Measurements from ENCODE around the gene ATP8B1.

ATP8B1 gene

DNA sequence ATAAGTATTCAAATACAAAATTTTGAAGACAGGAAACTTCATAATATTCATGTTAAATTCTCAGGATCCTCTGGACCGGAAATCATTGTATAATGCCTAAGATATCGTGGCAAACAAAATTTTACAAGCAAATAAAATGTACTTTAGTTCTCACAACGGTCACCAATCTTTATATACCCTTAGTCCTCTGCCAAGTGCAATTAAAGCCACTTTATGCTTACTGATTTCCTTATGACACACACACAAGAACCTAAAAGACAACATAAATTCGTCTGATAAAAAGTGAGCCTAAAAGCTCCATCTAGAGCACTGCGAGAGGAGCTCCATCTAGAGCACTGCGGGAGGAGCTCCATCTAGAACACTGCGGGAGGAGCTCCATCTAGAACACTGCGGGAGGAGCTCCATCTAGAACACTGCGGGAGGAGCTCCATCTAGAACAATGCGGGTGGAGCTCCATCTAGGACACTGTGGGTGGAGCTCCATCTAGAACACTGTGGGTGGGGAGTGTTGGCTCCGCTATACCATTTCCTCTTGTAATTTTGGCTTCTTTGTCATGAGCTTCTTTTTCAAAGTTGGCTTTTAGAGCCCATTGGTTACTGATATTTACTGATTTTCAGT, 15.9 kb downstream of the ATP8B1 start:
- H3K4me3 ChIP-seq (ENCODE audit: low read depth, low read length) = no peak overlapping the region
- TF ChIP-seq, protein P1, sequence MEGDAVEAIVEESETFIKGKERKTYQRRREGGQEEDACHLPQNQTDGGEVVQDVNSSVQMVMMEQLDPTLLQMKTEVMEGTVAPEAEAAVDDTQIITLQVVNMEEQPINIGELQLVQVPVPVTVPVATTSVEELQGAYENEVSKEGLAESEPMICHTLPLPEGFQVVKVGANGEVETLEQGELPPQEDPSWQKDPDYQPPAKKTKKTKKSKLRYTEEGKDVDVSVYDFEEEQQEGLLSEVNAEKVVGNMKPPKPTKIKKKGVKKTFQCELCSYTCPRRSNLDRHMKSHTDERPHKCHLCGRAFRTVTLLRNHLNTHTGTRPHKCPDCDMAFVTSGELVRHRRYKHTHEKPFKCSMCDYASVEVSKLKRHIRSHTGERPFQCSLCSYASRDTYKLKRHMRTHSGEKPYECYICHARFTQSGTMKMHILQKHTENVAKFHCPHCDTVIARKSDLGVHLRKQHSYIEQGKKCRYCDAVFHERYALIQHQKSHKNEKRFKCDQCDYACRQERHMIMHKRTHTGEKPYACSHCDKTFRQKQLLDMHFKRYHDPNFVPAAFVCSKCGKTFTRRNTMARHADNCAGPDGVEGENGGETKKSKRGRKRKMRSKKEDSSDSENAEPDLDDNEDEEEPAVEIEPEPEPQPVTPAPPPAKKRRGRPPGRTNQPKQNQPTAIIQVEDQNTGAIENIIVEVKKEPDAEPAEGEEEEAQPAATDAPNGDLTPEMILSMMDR (IDR thresholded peaks at IDR 0.05; ENCODE audit: low read depth, low read length, missing control alignments) = no peak
- DNase-seq (ENCODE audit: low read depth) = no peak

DNA sequence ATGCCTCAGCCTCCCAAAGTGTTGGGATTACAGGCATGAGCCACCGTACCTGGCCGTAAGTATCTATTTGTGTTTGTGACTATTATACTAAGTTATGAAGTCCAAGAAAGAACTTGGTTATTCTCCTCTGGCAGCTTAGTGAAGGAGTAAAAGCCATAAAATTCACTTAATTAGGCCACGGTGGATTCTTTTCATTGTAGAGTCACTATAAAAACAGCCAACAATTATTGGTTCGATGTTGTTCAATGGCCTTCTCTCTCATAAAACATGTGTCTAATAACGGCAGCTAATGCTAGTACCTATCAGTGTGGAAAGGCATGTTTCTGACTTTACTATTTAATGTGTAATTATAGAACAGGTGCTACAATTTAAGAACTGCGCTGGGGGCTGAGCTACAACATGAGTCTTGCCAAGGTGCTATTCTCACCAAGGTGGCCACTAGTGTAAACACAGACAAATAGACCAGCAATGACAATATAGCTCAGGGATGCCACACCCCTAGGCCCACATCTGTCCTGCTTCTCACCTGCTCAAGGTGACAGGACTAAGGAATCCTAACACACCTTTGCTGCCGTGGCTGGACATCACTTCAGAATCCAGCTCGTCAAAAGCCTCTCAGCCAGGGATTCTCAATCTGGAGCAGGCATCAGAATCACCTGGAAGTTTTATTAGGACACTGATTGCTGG, 17.2 kb downstream of the ATP8B1 start:
- TF ChIP-seq, protein P1 (IDR thresholded peaks at IDR 0.05; ENCODE audit: low read depth, low read length, missing control alignments) = no peak
- H3K4me3 ChIP-seq (ENCODE audit: low read depth, low read length) = no peak overlapping the region
- no peak for DNase-seq (ENCODE audit: low read depth)

DNA sequence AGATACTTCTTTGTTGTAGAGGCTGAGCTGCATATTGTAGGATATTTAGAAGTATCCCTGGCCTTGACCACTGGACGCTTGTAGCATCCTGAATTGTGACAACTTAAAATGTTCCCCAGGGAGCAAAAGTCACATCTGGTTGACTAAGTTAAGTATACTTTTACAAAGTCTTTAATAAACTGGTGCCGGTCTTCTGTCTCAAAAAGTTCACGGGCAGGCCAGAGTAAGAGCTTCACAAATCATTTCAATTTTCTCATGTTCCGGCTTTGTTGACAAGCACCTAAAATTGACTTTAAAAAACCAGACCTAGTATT, 18.4 kb downstream of the ATP8B1 start:
- H3K4me3 ChIP-seq (ENCODE audit: low read depth, low read length) = no peak overlapping the region
- TF ChIP-seq, protein P1 (IDR thresholded peaks at IDR 0.05; ENCODE audit: low read depth, low read length, missing control alignments) = no peak
- DNase-seq (ENCODE audit: low read depth) = no peak

DNA sequence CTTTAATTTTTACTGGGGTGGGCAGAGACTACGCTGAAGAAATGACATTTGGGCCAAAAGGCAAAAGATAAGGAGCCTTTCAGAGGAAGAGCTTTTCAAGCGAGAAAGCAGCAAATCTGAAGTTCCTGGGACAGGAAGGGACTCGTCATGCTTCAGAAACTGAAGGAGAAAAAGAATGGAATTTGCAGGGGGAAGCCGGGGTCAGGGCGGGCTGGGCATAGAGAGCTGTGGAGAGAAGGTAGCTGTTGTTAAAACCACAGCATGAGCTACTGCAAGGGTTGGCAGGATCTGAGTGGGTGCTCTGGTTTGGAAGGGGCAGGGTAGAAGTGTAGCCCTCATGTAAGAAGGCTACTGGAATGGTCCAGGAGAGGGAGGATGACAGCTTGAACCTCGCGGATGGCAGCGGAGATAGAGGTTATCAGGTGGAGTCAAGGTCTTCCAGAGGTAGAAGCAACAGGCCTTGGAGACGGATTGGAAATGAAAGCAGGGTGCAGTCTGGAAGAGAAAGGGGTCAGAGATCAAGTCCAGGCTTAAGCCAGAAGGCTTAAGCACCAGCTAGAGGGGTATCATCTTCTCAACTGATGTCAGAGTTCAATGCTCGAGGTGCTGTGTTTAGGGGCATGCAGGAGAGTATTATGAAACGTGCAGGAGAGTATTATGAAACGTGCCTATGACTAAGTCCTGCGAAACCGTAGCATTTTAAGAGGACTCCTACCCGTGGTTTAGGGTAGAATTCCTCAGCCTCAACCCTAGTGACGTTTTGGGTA, 18.9 kb downstream of the ATP8B1 start:
- no peak overlapping the region for H3K4me3 ChIP-seq (ENCODE audit: low read depth, low read length)
- no peak for DNase-seq (ENCODE audit: low read depth)
- TF ChIP-seq, protein P1 (IDR thresholded peaks at IDR 0.05; ENCODE audit: low read depth, low read length, missing control alignments) = no peak

DNA sequence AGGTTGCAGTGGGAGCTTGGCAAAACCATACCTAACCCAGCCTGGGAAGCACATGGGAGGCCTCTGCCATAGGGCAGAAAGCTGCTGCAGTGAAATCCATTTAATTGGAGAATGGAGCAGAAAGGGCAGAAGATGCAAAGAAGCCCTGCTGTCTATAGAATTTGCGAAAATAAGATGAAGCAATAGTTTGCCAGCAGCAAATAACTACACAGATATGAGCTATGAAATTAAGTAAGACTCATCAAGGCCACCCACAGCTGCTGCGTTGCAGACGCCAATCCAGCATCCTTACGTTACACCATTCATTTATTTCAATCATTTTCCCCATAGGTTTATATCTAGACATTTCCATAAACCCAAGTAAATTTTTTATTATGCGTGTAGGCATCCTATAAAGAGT, 21.1 kb downstream of the ATP8B1 start:
- DNase-seq (ENCODE audit: low read depth) = no peak
- no peak overlapping the region for H3K4me3 ChIP-seq (ENCODE audit: low read depth, low read length)
- TF ChIP-seq, protein P1 (IDR thresholded peaks at IDR 0.05; ENCODE audit: low read depth, low read length, missing control alignments) = no peak

DNA sequence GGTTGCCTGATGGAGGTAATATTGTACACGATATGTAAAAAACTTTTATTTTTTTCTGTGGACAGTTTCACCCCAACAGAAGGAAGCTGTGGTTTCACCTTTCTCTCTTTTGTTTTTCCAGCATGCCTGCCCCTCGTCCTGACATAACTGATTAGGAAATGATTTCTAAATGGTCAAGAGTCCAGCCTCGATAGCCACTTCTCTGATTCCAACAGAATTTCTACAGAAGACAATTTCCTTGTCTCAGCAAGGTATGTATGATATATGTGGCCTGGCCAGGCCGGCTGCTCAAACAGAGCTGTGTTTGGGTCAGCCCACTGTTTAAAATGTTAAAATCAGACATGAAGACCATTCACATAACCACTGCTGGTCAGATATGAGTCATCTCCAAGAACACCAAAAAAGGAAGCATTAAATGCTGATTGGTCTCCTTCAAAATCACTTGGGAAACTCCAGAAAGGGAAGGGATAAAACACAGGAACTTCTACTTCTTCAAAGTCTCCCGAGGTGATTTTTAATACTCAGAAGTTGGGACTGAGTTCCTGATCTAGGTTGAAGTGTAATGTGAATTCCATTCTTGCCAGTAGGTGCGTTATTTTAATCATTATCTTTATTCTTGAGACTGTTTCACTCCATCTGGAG, 22.3 kb downstream of the ATP8B1 start:
- TF ChIP-seq, protein P1 (IDR thresholded peaks at IDR 0.05; ENCODE audit: low read depth, low read length, missing control alignments) = no peak
- DNase-seq (ENCODE audit: low read depth) = no peak
- H3K4me3 ChIP-seq (ENCODE audit: low read depth, low read length) = no peak overlapping the region

Measured in GM12864 (cell line).